ENCODE measurements around the gene ARHGAP18.
A peak's percentile ranks its signal among the peaks of the same experiment; 100 is the strongest.

The ARHGAP18 gene

GRCh38 chr6:129749749-129750120, 39.8 kb upstream of the ARHGAP18 start:
- H3K27ac ChIP-seq: no peak overlapping the region; the same call in 1 of the 2 replicates
- POLR2A ChIA-PET (ENCODE audit: low non-redundant PET): no interaction called here
- no peak for TF ChIP-seq CTCF (conservative IDR thresholded peaks at IDR 0.05; ENCODE audit: low read depth)
- CTCF ChIA-PET: interaction anchor here (0.6 kb wide), 1 partner anchor 153 kb away, joined by 3 read pairs; no protein-coding TSS in a partner anchor
- DNase-seq (ENCODE audit: low spot score): peak; percentile 44

- ChIA-PET CTCF (interaction anchor here (0.6 to 1.1 kb wide), 7 partner anchors 11 to 187 kb away, joined by 3 to 4 read pairs (median 3); no protein-coding TSS in a partner anchor), POLR2A (ENCODE audit: low non-redundant PET) (interaction anchor here (0.6 kb wide), 1 partner anchor 14 kb away, joined by 3 read pairs; no protein-coding TSS in a partner anchor)
- peak overlapping the region; percentile 64 for H3K27ac ChIP-seq
- DNase-seq (ENCODE audit: low spot score): peak; percentile 70
- TF ChIP-seq CTCF (conservative IDR thresholded peaks at IDR 0.05; ENCODE audit: low read depth): no peak
Observed at GRCh38 chr6:129748901-129749748, 39.1 kb upstream of the ARHGAP18 start.

GRCh38 chr6:129748212-129748900, 38.4 kb upstream of the ARHGAP18 start:
- CTCF ChIA-PET: interaction anchor here (0.6 to 1.1 kb wide), 8 partner anchors 10 to 188 kb away, joined by 3 to 4 read pairs (median 3); no protein-coding TSS in a partner anchor
- peak; percentile 77 for DNase-seq (ENCODE audit: low spot score)
- H3K27ac ChIP-seq: peak overlapping the region; percentile 64
- TF ChIP-seq CTCF (conservative IDR thresholded peaks at IDR 0.05; ENCODE audit: low read depth): peak; percentile 37
- POLR2A ChIA-PET (ENCODE audit: low non-redundant PET): interaction anchor here (0.6 kb wide), 1 partner anchor 15 kb away, joined by 3 read pairs; no protein-coding TSS in a partner anchor

GRCh38 chr6:129747588-129748112, 37.7 kb upstream of the ARHGAP18 start:
- no peak overlapping the region for H3K27ac ChIP-seq
- ChIA-PET CTCF (interaction anchor here (0.7 to 1.1 kb wide), 4 partner anchors 11 to 270 kb away, joined by 3 to 5 read pairs (median 4); no protein-coding TSS in a partner anchor), POLR2A (ENCODE audit: low non-redundant PET) (no interaction called here)
- DNase-seq (ENCODE audit: low spot score): no peak
- TF ChIP-seq CTCF (conservative IDR thresholded peaks at IDR 0.05; ENCODE audit: low read depth): no peak

- DNase-seq (ENCODE audit: low spot score): no peak
- ChIA-PET POLR2A (ENCODE audit: low non-redundant PET) (interaction anchor here (0.5 kb wide), 1 partner anchor 203 kb away, joined by 3 read pairs; no protein-coding TSS in a partner anchor), CTCF (interaction anchor here (0.6 to 1.4 kb wide), 3 partner anchors 14 to 306 kb away, joined by 3 to 5 read pairs (median 4); no protein-coding TSS in a partner anchor)
- no peak for TF ChIP-seq CTCF (conservative IDR thresholded peaks at IDR 0.05; ENCODE audit: low read depth)
- no peak overlapping the region for H3K27ac ChIP-seq
Observed at GRCh38 chr6:129744880-129745237, 34.9 kb upstream of the ARHGAP18 start.

Measured in RWPE1 (cell line).